Tongue (tissue), 2 donors: ENCODE results near the gene PCDHB11. TPM values are rescaled to one million over a fixed set of nuclear protein-coding genes. Genes with fewer than 3 reads are reported as not detected.
A peak's percentile ranks its signal among the peaks of the same experiment; 100 is the strongest.
"Not testable (repeated sequence)": the region's sequence is repeated elsewhere in the genome, so short reads cannot be mapped to it uniquely, and the experiment has no call there.

ENCODE experiments used
- DNase-seq: peaks from one replicate; pipeline ENCODE4 v3.0.0-alpha.2; 2015
- total RNA-seq: library from RNA; depleted of rRNA; stranded (reverse); fragments of >200 nt; gene quantifications from one replicate; pipeline ENCODE4 v1.2.3, GENCODE V29; 2014

Gene PCDHB11
- total RNA-seq = 5.9 TPM

GRCh38 chr5:141199359-141200235 lies at the start of gene PCDHB11:
Gene PCDHB11, plus strand, starts transcription at chr5:141199627. Its CDS starts 148 bp downstream, at chr5:141199775.
- peak; percentile 9 for DNase-seq

- DNase-seq = peak; percentile 40
Measured at GRCh38 chr5:141149812-141150211, 49.6 kb upstream of the PCDHB11 start, which contains the start of gene PCDHB6. Gene PCDHB6, plus strand, starts transcription at chr5:141150057. Its CDS starts 201 bp downstream, at chr5:141150258.

GRCh38 chr5:141150224-141150992 lies 49.0 kb upstream of the PCDHB11 start:
- DNase-seq = no peak

GRCh38 chr5:141150993-141151325 lies 48.5 kb upstream of the PCDHB11 start:
- DNase-seq = no peak

GRCh38 chr5:141151632-141152031 lies 47.8 kb upstream of the PCDHB11 start:
- DNase-seq = not testable (repeated sequence)

- DNase-seq = not testable (repeated sequence)
Measured at GRCh38 chr5:141152096-141152495, 47.3 kb upstream of the PCDHB11 start.

GRCh38 chr5:141155540-141156374 lies 43.7 kb upstream of the PCDHB11 start:
- DNase-seq = no peak

GRCh38 chr5:141157356-141157755 lies 42.1 kb upstream of the PCDHB11 start:
- DNase-seq = not testable (repeated sequence)

- not testable (repeated sequence) for DNase-seq
Measured at GRCh38 chr5:141157901-141158300, 41.5 kb upstream of the PCDHB11 start.

GRCh38 chr5:141172381-141173204 lies 26.8 kb upstream of the PCDHB11 start, which contains the start of gene PCDHB7:
Gene PCDHB7, plus strand, starts transcription at chr5:141172644. Its CDS starts 192 bp downstream, at chr5:141172836.
- peak; percentile 54 for DNase-seq

GRCh38 chr5:141174291-141175104 lies 24.9 kb upstream of the PCDHB11 start:
- DNase-seq = not testable (repeated sequence)

GRCh38 chr5:141175933-141176332 lies 23.5 kb upstream of the PCDHB11 start:
- no peak for DNase-seq

GRCh38 chr5:141177577-141178191 lies 21.7 kb upstream of the PCDHB11 start, which contains the start of gene PCDHB8:
Gene PCDHB8, plus strand, starts transcription at chr5:141177790. Its CDS starts 245 bp downstream, at chr5:141178035.
- DNase-seq = not testable (repeated sequence)

- not testable (repeated sequence) for DNase-seq
Measured at GRCh38 chr5:141179371-141179770, 20.1 kb upstream of the PCDHB11 start.

- not testable (repeated sequence) for DNase-seq
Measured at GRCh38 chr5:141179876-141180275, 19.6 kb upstream of the PCDHB11 start.

- DNase-seq = no peak
Measured at GRCh38 chr5:141180313-141180712, 19.1 kb upstream of the PCDHB11 start.

- peak; percentile 65 for DNase-seq
Measured at GRCh38 chr5:141182248-141182647, 17.2 kb upstream of the PCDHB11 start, which contains the start of gene PCDHB16. Gene PCDHB16, plus strand, starts transcription at chr5:141182387. Its CDS starts 173 bp downstream, at chr5:141182560.

GRCh38 chr5:141184117-141184855 lies 15.1 kb upstream of the PCDHB11 start:
- DNase-seq = not testable (repeated sequence)
